ENCODE results near the gene PABPC1L.

The PABPC1L gene

DNA sequence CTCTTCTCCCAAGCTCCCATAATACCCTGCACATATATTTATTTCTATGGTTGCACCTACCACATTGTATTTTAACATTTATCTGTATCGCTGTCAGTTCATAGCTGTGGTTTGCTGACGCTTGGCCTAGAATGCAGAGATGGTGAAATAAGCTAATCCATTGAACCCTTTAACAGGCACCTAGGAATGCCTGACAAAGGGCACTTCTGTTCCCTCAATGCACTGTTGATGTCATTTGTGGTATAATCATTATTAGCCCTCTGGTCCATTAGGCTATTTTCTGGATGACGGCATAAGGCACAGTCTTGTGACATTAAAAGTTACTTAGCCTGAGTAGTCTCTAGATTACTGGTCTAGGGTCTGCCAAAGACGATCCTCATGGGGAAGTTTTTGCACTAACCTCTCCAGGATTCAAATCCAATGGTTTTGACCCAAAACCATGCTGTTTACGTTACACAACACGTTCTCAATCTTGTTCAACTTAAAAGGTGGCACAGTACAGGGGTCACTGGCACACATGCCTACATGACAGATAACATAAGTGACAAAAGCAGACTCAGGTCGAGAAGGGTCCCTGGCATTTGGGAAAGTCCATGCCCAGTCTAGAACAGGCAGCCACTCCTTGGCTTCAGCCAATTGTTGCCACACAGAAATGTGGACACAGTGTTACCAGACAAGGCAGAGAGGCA is 26.5 kb upstream of the PABPC1L start:
- H3K4me3 ChIP-seq (ENCODE audit: low read length): no peak overlapping the region
- TF ChIP-seq, protein P1, sequence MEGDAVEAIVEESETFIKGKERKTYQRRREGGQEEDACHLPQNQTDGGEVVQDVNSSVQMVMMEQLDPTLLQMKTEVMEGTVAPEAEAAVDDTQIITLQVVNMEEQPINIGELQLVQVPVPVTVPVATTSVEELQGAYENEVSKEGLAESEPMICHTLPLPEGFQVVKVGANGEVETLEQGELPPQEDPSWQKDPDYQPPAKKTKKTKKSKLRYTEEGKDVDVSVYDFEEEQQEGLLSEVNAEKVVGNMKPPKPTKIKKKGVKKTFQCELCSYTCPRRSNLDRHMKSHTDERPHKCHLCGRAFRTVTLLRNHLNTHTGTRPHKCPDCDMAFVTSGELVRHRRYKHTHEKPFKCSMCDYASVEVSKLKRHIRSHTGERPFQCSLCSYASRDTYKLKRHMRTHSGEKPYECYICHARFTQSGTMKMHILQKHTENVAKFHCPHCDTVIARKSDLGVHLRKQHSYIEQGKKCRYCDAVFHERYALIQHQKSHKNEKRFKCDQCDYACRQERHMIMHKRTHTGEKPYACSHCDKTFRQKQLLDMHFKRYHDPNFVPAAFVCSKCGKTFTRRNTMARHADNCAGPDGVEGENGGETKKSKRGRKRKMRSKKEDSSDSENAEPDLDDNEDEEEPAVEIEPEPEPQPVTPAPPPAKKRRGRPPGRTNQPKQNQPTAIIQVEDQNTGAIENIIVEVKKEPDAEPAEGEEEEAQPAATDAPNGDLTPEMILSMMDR (conservative IDR thresholded peaks at IDR 0.05; ENCODE audit: low read depth, low read length): no peak
- no peak for DNase-seq (ENCODE audit: low read depth)

DNA sequence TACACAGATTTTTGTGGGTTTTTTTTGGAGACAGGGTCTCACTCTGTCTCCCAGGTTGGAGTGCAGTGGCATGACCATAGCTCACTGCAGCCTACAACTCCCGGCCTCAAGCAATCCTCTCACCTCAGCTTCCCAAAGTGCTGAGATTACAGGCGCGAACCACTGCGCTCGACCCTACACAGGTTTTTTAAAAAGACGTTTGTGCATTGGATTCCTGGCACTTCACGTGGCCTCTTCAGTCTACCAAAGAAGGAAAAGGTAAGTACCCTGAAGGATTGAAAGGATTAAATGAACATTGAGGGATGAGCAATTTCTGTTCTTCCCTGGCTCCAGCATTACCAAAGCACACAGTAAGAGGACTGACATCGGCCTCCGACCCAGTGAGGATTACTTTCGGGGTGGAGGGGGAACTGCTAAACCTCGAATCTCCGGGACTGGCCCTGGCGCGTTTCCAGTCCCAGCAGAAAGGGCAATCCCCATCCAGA is 24.9 kb upstream of the PABPC1L start:
- peak overlapping the region; percentile 58 for H3K4me3 ChIP-seq (ENCODE audit: low read length)
- no peak for DNase-seq (ENCODE audit: low read depth)
- TF ChIP-seq, protein P1 (conservative IDR thresholded peaks at IDR 0.05; ENCODE audit: low read depth, low read length): no peak

DNA sequence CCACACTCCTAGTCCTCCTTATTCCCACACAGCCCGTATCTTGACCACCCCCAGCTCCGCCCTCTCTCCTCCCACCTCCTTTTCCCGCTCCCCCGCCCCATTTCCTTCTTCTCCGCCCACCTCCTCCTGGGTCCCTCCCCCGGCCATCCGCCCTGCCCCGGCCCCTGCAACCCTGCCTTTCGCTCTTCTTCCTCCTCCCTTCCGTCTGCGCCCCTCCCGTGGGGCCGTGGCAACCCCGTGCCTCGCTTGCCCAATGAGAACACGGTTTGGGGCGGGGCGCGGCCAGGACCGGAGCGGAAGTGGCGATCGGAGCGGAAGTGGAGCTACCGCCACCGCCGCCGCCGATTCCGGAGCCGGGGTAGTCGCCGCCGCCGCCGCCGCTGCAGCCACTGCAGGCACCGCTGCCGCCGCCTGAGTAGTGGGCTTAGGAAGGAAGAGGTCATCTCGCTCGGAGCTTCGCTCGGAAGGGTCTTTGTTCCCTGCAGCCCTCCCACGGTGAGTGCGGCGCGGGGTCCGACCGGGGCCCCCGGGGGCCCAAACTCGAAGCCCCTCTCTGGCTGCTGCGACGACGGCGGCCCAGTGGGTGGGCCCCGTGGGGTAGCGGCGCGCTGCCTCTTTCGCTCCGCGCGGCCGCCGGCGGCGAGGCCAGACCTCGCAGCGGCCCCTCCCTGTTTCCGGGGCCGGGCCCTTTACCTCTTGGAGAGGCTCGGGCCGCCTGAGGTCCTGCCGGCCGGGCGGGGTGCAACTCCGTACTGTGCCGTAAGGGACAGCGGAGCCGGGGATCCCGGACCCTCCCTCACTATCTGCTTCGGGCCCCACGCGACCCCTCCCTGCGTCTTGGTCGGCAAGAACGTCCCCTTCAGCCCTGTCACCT is 24.2 kb upstream of the PABPC1L start, which contains the start of gene YWHAB:
Gene YWHAB (plus strand): TSS at position 314 of the 874 bp plus-strand sequence. CDS start 15,829 bp downstream, outside the sequence.
- H3K4me3 ChIP-seq (ENCODE audit: low read length): peak within 1 kb of the TSS; percentile 98
- TF ChIP-seq, protein P1 (conservative IDR thresholded peaks at IDR 0.05; ENCODE audit: low read depth, low read length): no peak
- DNase-seq (ENCODE audit: low read depth): peak; percentile 91

DNA sequence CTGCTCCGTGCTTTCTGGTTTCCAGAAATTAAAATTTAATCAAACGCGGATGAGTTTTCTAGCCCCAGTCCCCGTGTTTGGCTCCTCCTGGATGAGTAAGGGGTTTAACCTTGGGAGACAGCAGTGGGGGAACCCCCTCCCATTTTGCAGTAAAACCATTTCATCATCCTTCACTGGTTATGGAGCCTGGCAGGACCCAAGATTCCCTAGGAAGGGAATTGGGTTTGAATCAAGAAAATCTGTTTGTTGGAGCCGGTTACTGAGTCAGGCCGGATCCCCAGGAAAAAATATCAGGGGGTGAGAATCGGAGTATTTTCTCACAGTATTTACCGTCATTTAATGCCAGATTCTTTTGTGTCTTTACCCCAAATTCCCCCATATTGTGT is 23.6 kb upstream of the PABPC1L start:
- no peak for DNase-seq (ENCODE audit: low read depth)
- TF ChIP-seq, protein P1 (conservative IDR thresholded peaks at IDR 0.05; ENCODE audit: low read depth, low read length): no peak
- peak overlapping the region; percentile 98 for H3K4me3 ChIP-seq (ENCODE audit: low read length)

DNA sequence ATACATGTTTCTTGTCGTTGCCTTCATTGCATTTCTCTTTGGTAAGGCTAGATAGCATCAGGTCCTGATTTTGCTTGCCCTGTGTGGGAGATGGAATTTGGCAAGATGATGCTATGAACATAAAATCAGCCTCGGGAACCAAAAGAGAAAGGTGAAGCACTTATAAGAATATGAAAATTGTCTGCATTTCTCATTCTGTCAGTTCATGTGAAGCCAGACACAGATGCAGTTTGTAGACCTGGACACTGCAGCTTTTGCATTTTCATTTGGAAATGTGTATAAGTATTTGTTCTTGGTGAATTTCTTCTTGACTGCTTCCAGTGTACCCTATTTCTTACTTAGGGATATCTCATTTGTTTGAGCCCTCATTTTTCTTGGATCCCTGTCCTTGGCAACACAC is 23.0 kb upstream of the PABPC1L start:
- TF ChIP-seq, protein P1 (conservative IDR thresholded peaks at IDR 0.05; ENCODE audit: low read depth, low read length): no peak
- DNase-seq (ENCODE audit: low read depth): no peak
- H3K4me3 ChIP-seq (ENCODE audit: low read length): peak overlapping the region; percentile 98

DNA sequence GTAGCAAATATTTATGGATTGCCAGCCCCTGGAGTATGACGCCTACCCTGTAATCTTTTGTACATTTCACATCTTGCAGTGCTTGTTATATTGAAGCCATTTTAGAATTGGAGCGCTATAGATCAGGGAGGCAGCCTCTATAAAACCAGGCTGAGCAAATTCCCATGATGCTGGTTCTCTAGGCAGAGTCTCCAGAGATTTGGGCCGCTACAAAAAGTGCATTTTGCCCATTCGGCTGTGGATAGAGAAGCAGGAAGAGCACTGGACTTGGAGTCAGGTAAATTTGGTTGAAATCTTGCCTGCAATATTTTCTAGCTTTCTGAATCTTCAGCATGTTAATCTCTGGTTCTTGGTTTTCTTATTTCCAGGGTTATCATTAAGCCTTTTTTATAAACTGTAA is 22.4 kb upstream of the PABPC1L start:
- TF ChIP-seq, protein P1 (conservative IDR thresholded peaks at IDR 0.05; ENCODE audit: low read depth, low read length): no peak
- peak overlapping the region; percentile 98 for H3K4me3 ChIP-seq (ENCODE audit: low read length)
- no peak for DNase-seq (ENCODE audit: low read depth)

Measured in retinal pigment epithelial cell (primary cell).